Measurements from ENCODE around the gene MLN. TPM values are rescaled to one million over a fixed set of nuclear protein-coding genes. Genes with fewer than 3 reads are reported as not detected.

Gene MLN
- polyA plus RNA-seq, 2 of the 4 experiments (the other 2 are of a cell fraction): not detected

DNA sequence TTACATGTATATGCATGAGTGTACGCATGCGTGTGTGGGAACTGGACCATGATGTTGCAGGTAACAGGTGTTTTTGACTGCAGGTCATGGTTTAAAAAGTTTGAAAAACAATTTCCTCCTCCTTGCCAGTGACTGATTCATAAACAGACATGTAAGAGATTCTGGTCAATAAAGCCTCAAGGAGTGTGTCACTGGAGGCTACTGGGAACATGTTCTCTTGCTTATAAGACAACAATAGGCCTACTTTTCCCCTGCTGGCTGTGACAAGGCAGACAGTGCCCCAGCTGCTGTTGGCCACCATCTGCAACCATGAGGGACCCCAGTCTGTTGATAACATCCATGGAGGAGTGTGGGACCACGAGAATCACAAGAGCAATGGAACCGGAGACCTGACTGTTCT lies 27.6 kb downstream of the MLN start:
- CTCF ChIA-PET: interaction anchor here (0.7 to 1.9 kb wide), 6 partner anchors 10 to 379 kb away, joined by 3 to 8 read pairs (median 4); no protein-coding TSS in a partner anchor
- WGBS (ENCODE audit: missing lambda C conversion rate): 95% methylated on average over 4 of the region's 4 CpGs
- no peak overlapping the region for H3K4me2 ChIP-seq
- ATAC-seq (no peak), FAIRE-seq (no peak), DNase-seq (ENCODE audit: low read depth in 1 of 2, low spot score in 1 of 2) (no peak)
- H3K4me3 ChIP-seq: no peak overlapping the region
- H3K9me3 ChIP-seq: no peaks in the 10 kb centered on the region
- TF ChIP-seq HEYL (CRISPR knock-in tag; IDR thresholded peaks at IDR 0.05): no peak
- TF ChIP-seq ZFP36 (IDR thresholded peaks at IDR 0.05; ENCODE audit: borderline replicate concordance, partially characterized antibody): no peak
- TF ChIP-seq POLR2AphosphoS2 (conservative IDR thresholded peaks at IDR 0.05; ENCODE audit: low read length): no peak
- no peak for TF ChIP-seq SMC3 (IDR thresholded peaks at IDR 0.05)
- TF ChIP-seq, protein P1, sequence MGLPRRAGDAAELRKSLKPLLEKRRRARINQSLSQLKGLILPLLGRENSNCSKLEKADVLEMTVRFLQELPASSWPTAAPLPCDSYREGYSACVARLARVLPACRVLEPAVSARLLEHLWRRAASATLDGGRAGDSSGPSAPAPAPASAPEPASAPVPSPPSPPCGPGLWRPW (IDR thresholded peaks at IDR 0.05): no peak
- TF ChIP-seq, protein P2, sequence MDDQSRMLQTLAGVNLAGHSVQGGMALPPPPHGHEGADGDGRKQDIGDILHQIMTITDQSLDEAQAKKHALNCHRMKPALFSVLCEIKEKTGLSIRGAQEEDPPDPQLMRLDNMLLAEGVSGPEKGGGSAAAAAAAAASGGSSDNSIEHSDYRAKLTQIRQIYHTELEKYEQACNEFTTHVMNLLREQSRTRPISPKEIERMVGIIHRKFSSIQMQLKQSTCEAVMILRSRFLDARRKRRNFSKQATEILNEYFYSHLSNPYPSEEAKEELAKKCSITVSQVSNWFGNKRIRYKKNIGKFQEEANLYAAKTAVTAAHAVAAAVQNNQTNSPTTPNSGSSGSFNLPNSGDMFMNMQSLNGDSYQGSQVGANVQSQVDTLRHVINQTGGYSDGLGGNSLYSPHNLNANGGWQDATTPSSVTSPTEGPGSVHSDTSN (IDR thresholded peaks at IDR 0.05): no peak
- no peak for TF ChIP-seq NR3C1 (IDR thresholded peaks at IDR 0.05)
- TF ChIP-seq JUNB (IDR thresholded peaks at IDR 0.05): no peak
- TF ChIP-seq, protein P3, sequence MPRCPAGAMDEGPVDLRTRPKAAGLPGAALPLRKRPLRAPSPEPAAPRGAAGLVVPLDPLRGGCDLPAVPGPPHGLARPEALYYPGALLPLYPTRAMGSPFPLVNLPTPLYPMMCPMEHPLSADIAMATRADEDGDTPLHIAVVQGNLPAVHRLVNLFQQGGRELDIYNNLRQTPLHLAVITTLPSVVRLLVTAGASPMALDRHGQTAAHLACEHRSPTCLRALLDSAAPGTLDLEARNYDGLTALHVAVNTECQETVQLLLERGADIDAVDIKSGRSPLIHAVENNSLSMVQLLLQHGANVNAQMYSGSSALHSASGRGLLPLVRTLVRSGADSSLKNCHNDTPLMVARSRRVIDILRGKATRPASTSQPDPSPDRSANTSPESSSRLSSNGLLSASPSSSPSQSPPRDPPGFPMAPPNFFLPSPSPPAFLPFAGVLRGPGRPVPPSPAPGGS (IDR thresholded peaks at IDR 0.05): no peak
- no peak for TF ChIP-seq CBX2 (IDR thresholded peaks at IDR 0.05; ENCODE audit: borderline replicate concordance, low read depth)
- no peak for TF ChIP-seq EP300 (IDR thresholded peaks at IDR 0.05)
- TF ChIP-seq POLR2A (IDR thresholded peaks at IDR 0.05; ENCODE audit: low read length): no peak
- TF ChIP-seq RFX5 (IDR thresholded peaks at IDR 0.05): no peak
- no peak for TF ChIP-seq RNF2 (IDR thresholded peaks at IDR 0.05; ENCODE audit: borderline replicate concordance, low read depth)
- TF ChIP-seq NPAS2 (CRISPR knock-in tag; IDR thresholded peaks at IDR 0.05; ENCODE audit: borderline replicate concordance): no peak
- no peak for TF ChIP-seq RARB (CRISPR knock-in tag; IDR thresholded peaks at IDR 0.05)
- TF ChIP-seq ZSCAN20 (CRISPR knock-in tag; IDR thresholded peaks at IDR 0.05): no peak
- TF ChIP-seq FOXS1 (CRISPR knock-in tag; IDR thresholded peaks at IDR 0.05): no peak
- no peak for TF ChIP-seq ZNF302 (CRISPR knock-in tag; IDR thresholded peaks at IDR 0.05)
- no peak for TF ChIP-seq HOXB13 (CRISPR knock-in tag; IDR thresholded peaks at IDR 0.05; ENCODE audit: low read depth)
- POLR2A ChIA-PET: no interaction called here
- H3K27ac ChIP-seq: no peak overlapping the region
- H3K4me1 ChIP-seq: peaks cover 22% of the 10 kb centered on the region

DNA sequence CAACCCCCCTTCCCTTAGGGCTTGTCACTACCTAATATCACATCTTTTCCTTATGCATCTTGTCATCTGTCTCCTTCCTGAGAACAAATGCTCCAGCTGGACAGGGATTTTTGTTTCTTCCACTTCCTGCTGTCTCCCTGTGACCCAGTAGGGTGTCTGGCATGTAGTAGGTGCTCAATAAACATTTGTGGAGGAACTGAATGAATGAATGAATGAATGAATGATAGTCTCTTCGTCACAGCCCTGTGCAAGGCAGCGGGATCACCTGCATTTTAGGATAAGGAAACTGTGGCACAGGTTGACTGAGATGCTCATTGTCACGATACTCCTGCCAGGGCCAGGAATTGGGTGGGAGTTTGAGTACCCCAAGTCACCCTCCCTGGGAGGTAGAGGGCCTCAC lies 29.0 kb downstream of the MLN start:
- 96% methylated on average over 3 of the region's 3 CpGs for WGBS (ENCODE audit: missing lambda C conversion rate)
- ATAC-seq: no peak
- Histone ChIP-seq H3K4me1 (peaks cover 18% of the 10 kb centered on the region), H3K4me3 (no peak overlapping the region), H3K27ac (no peak overlapping the region), H3K9me3 (no peaks in the 10 kb centered on the region), H3K4me2 (no peak overlapping the region)
- no peak for DNase-seq (ENCODE audit: low read depth in 1 of 2, low spot score in 1 of 2)
- no peak for FAIRE-seq
- ChIA-PET CTCF (interaction anchor here (1.9 kb wide), 1 partner anchor 8 kb away, joined by 5 read pairs; no protein-coding TSS in a partner anchor), POLR2A (no interaction called here)
- TF ChIP-seq, protein P1 (IDR thresholded peaks at IDR 0.05): no peak
- no peak for TF ChIP-seq FOSB (CRISPR knock-in tag; IDR thresholded peaks at IDR 0.05)
- no peak for TF ChIP-seq CHD4 (IDR thresholded peaks at IDR 0.05; ENCODE audit: borderline replicate concordance)
- TF ChIP-seq SREBF2 (IDR thresholded peaks at IDR 0.05): no peak
- TF ChIP-seq MAZ (IDR thresholded peaks at IDR 0.05; ENCODE audit: borderline replicate concordance, low read depth, low read length): no peak
- TF ChIP-seq CHD2 (IDR thresholded peaks at IDR 0.05; ENCODE audit: low read length, partially characterized antibody): no peak
- TF ChIP-seq, protein P4, sequence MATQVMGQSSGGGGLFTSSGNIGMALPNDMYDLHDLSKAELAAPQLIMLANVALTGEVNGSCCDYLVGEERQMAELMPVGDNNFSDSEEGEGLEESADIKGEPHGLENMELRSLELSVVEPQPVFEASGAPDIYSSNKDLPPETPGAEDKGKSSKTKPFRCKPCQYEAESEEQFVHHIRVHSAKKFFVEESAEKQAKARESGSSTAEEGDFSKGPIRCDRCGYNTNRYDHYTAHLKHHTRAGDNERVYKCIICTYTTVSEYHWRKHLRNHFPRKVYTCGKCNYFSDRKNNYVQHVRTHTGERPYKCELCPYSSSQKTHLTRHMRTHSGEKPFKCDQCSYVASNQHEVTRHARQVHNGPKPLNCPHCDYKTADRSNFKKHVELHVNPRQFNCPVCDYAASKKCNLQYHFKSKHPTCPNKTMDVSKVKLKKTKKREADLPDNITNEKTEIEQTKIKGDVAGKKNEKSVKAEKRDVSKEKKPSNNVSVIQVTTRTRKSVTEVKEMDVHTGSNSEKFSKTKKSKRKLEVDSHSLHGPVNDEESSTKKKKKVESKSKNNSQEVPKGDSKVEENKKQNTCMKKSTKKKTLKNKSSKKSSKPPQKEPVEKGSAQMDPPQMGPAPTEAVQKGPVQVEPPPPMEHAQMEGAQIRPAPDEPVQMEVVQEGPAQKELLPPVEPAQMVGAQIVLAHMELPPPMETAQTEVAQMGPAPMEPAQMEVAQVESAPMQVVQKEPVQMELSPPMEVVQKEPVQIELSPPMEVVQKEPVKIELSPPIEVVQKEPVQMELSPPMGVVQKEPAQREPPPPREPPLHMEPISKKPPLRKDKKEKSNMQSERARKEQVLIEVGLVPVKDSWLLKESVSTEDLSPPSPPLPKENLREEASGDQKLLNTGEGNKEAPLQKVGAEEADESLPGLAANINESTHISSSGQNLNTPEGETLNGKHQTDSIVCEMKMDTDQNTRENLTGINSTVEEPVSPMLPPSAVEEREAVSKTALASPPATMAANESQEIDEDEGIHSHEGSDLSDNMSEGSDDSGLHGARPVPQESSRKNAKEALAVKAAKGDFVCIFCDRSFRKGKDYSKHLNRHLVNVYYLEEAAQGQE (IDR thresholded peaks at IDR 0.05): no peak
- no peak for TF ChIP-seq POLR2A (IDR thresholded peaks at IDR 0.05; ENCODE audit: low read length)
- TF ChIP-seq, protein P3 (IDR thresholded peaks at IDR 0.05): no peak
- no peak for TF ChIP-seq POLR2AphosphoS2 (conservative IDR thresholded peaks at IDR 0.05; ENCODE audit: low read length)
- no peak for TF ChIP-seq TP53 (CRISPR knock-in tag; IDR thresholded peaks at IDR 0.05)
- no peak for TF ChIP-seq KDM1A (IDR thresholded peaks at IDR 0.05; ENCODE audit: low read depth)
- no peak for TF ChIP-seq ZC3H11A (IDR thresholded peaks at IDR 0.05)
- TF ChIP-seq, protein P5, sequence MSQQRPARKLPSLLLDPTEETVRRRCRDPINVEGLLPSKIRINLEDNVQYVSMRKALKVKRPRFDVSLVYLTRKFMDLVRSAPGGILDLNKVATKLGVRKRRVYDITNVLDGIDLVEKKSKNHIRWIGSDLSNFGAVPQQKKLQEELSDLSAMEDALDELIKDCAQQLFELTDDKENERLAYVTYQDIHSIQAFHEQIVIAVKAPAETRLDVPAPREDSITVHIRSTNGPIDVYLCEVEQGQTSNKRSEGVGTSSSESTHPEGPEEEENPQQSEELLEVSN (IDR thresholded peaks at IDR 0.05; ENCODE audit: borderline replicate concordance, low read depth): no peak
- no peak for TF ChIP-seq NPAS2 (CRISPR knock-in tag; IDR thresholded peaks at IDR 0.05; ENCODE audit: borderline replicate concordance)
- no peak for TF ChIP-seq TFCP2L1 (CRISPR knock-in tag; IDR thresholded peaks at IDR 0.05)
